Left colon (tissue), 2 donors: ENCODE results near the gene APMAP. TPM values are rescaled to one million over a fixed set of nuclear protein-coding genes. Genes with fewer than 3 reads are reported as not detected.
A peak's percentile ranks its signal among the peaks of the same experiment; 100 is the strongest.

ENCODE experiments used
- ATAC-seq: fragments of 200-7000 bp; cut with Tn5 transposase; one replicate; pipeline ENCODE4 v1.9.1; 2020; ENCODE audit warnings: mild to moderate bottlenecking, moderate library complexity
- DNase-seq, 2 donors: peaks; one replicate each; pipeline ENCODE4 v3.0.0-alpha.2; 2020
- intact Hi-C, 2 donors: fragments of 100-400 bp; cut with DNase I in 1 of 2; cut with micrococcal nuclease in 1 of 2; formaldehyde crosslinking; loops; one replicate each; pipeline versions ENCODE4 v1.11.2 to v1.14.0; 2022; cut with DNase I, micrococcal nuclease
- total RNA-seq, 2 donors: library from RNA; stranded (reverse); fragmentation: NEBNext Ultra II Directional; extraction: Animal tissue kit (Norgen Biotek cat#: 25700); gene quantifications; one replicate each; pipeline ENCODE4 v1.2.1, GENCODE V29; 2021
- donor health status: DM: no; HTN: no; CAD: no.
- donor health status: DM: yes; HTN: yes; CAD: no.

APMAP gene
- total RNA-seq, 2 donors from 2014 or later = 44.5 to 53.4 TPM

DNA sequence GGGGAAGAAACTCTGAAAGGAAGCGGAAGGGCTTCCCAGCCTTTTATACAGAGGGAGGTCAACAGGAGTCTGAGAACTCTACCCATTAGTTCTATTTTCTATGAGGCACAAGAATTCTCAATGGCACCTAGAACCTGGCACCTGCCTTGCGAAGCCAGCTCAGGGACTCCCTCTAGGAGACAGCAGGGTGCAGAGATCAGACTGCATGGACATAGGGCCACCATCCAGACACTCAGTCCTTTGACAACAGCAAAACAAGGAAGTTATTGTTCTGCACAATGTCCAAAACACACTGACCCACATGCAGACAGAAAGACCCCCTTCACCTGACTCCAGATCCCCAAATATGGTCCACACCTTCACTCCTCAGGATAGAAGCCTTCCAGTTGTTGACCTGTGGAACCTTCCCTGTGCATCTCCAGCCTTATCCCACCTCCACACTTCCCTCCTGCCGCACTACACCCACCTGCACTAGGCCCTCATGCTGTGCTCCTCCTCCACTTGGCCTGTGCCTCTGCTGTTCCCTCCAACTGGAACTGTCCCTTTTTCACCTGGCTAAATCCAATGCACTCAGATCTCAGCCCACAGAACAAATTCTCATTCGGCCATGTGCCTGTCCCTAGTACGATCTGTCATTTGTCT lies 37.6 kb upstream of the APMAP start:
- intact Hi-C loops = no loop called here
- ATAC-seq = no peak
- DNase-seq = no peak

DNA sequence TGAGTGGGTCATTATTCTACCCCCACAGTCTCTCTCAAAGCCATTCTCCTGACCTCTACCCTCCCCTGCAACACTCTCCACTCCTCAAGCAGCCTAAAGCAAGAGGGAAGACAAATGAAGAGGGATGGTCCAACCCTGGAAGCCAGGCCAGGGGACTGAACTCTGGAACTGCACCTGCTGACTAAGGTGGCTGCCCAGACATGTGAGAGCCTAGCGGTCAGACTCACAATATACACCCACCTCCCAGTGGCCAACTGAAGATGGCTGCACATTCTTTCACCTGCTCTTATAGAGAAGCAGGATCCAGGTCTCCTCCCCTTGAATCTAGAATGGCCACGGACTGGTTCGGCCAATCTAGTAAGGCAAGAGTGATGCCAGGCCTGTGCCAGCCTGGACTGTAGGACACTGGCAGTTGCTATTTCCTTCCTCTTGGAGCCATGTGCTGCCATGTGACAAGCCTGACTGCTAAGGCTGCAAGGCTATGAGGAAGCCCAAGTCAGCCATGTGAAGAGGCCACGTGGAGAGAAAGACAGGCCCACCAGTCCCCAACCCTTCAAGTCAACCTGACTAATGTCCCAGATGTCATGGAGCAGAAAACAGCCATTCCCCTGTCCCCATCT lies 33.5 kb upstream of the APMAP start:
- peak in 1 of 2 donors; percentile 27 for DNase-seq
- intact Hi-C loops = no loop called here

GRCh38 chr20:25025091-25025861 lies 32.7 kb upstream of the APMAP start:
- ATAC-seq = no peak
- peak in 1 of 2 donors; percentile 20 for DNase-seq
- intact Hi-C loops = no loop called here

More for the DNA sequence above, 33.5 kb upstream of the APMAP start:
- no peak for ATAC-seq

GRCh38 chr20:25024171-25024570 lies 31.6 kb upstream of the APMAP start:
- ATAC-seq (no peak), DNase-seq (peak in 1 of 2 donors; percentile 12)
- intact Hi-C loops = no loop called here

- ATAC-seq (no peak), DNase-seq (peak in 1 of 2 donors; percentile 12)
- intact Hi-C loops = no loop called here
Observed at GRCh38 chr20:25023356-25023755, 30.8 kb upstream of the APMAP start.

DNA sequence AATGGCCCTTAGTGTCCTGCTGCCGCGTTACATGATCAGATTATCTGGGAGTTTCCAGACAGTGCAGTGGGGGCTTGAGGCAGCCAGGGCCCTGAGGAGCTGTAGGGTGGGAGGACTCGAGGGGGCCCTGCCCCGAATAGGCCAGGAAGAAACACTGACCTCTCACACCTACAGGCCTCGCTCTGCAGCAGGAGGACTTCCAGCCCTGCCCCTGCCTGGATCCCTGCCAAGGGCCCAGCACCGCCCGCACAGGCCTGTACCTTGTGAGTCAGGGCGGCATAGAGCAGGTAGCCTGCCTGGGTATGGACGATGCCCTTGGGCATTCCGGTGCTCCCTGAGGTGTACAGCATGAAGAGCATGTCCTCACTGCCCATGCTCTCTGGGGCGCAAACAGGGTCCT lies 30.1 kb upstream of the APMAP start:
- peak; percentile 96 for ATAC-seq
- intact Hi-C loops = no loop called here
- DNase-seq = peak; percentile 81 to 86

DNA sequence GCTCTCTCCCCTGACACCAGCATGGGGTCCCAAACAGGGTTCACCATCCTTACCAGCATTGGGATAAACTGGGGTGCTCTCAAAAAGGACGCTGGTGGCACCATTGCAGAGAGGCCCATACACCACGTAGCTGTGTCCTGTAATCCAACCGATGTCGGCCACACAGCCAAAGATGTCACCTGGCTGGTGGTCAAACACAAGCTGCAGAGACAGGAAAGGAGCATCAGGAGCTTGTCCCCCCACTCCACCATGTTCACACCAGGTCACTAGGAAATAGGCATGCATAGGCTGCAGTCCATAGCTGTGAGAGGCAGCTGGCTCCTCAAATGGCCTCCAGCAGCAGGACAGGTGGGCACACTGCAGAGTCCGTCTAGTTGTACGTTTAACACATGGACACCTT lies 28.8 kb upstream of the APMAP start:
- intact Hi-C loops = no loop called here
- no peak for ATAC-seq
- peak in 1 of 2 donors; percentile 8 for DNase-seq

- DNase-seq (peak in 1 of 2 donors; percentile 17), ATAC-seq (no peak)
- intact Hi-C loops = no loop called here
Observed at GRCh38 chr20:25020901-25021301, 28.4 kb upstream of the APMAP start.

GRCh38 chr20:25020345-25020744 lies 27.8 kb upstream of the APMAP start:
- DNase-seq = peak in 1 of 2 donors; percentile 11
- intact Hi-C loops = no loop called here
- no peak for ATAC-seq

DNA sequence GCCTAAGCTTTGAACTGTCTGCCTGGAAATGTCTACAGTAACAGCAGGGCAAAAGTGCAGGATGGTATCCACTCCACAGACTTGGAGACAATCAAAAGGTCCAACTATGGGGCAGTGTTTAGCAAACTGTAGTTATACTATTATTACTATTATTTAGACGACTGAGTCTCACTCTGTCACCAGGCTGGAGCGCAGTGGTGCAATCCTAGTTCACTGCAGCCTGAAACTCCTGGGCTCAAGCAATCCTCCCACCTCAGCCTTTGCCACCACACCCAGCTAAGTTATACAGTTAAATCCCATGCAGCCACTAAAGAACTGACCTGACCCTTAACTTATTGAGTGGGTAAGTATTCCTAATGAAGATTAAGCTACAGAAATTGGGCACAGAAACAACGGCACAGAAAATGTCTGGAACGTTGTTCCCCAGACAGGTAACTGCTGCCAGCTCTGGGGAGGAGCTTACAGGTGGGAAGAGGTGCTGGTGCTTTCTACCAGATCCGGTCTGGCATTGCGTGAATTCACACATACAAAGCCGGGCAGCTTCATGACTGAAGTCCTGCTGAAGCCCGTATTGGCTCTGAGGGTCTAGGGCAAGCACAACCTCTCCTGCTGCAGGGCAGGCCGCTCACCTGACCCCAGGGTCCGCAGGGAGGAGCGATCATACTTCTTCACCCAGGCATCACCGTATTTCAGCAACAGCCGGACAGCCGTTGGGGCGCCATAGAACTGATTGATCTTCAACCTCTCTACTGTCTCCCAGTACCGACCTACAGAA lies 27.0 kb upstream of the APMAP start:
- intact Hi-C loops = no loop called here
- peak in 1 of 2 donors; percentile 15 for DNase-seq
- ATAC-seq = no peak

DNA sequence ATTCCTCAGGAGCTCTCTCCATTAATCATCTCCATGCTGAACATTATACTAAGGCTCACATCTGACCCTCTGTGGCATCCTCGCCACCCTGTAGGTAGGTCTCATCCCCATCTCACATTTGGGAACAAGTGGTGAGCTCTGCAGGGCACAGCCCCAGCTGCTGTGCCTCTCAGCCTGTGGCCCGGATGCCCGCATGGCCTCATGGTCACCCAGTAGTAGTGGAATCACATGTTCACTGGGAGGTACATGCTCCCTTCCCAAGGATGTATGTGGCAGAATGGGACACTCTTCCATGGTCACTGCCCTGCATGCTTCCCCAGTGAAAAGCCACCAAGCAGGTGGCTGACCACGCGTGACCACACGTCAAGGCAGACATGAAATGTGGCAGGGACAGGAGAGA lies 26.3 kb upstream of the APMAP start:
- ATAC-seq = no peak
- DNase-seq = peak in 1 of 2 donors; percentile 16

DNA sequence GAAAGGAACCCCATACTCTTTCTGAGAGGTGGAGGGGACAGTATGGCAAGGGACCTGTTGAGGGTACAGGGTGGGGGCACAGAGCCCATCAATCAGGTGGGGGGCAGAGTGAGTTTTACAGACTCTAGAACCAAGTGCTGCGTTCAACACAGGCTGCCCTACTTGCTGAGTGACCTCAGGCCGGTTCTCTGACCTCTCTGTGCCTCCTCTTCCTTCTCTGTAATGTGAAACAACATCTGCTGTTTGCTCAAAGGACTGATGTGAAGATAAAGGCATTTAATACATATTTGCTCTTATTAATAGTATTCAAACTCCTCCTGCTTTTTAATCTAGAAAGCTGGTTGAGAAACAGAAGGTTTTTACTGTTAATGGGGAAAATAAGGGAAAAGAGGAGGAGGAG lies 25.9 kb upstream of the APMAP start:
- intact Hi-C loops = no loop called here
- ATAC-seq = no peak
- DNase-seq = no peak

More for the DNA sequence above, 26.3 kb upstream of the APMAP start:
- intact Hi-C loops = no loop called here

- intact Hi-C loops = no loop called here
- peak; percentile 91 for ATAC-seq
- DNase-seq = peak; percentile 66 to 84
Observed at GRCh38 chr20:25017257-25017803, 24.8 kb upstream of the APMAP start.

GRCh38 chr20:25016471-25016870 lies 23.9 kb upstream of the APMAP start:
- intact Hi-C loops = no loop called here

DNA sequence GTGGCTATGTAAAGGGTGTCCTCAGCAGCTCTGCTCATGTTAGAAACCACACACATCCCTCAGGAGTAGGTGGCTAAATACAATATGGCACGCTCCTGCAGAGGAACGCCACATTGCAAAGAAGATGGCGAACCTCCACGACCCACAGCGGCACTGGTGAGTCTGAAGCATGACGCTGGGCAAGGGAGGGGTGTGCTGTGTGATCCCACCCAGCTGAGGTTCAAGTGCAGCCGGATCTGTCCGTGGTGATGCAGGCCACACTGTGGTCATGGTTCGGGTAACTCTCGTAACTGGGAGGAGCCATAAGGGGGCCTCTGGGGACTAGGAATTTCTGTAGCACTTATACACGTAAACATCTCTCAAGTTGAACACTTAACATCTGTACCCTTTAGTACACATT lies 23.4 kb upstream of the APMAP start:
- intact Hi-C loops = no loop called here
- DNase-seq (peak in 1 of 2 donors; percentile 28), ATAC-seq (no peak)

More at GRCh38 chr20:25016471-25016870, 23.9 kb upstream of the APMAP start:
- peak in 1 of 2 donors; percentile 18 for DNase-seq
- ATAC-seq = no peak

- ATAC-seq = no peak
- peak in 1 of 2 donors; percentile 47 for DNase-seq
- intact Hi-C loops = no loop called here
Observed at GRCh38 chr20:25014816-25015215, 22.3 kb upstream of the APMAP start.

GRCh38 chr20:25013478-25014380 lies 21.2 kb upstream of the APMAP start:
- ATAC-seq (no peak), DNase-seq (peak in 1 of 2 donors; percentile 15)
- intact Hi-C loops = no loop called here
